ENCODE results near the gene PDE11A.
"Not testable (repeated sequence)": the region's sequence is repeated elsewhere in the genome, so short reads cannot be mapped to it uniquely, and the experiment has no call there.

Gene PDE11A

GRCh38 chr2:178072383-178073301, at the start of gene PDE11A:
Gene PDE11A, minus strand, starts transcription at chr2:178072777. Its CDS starts 340 bp downstream, at chr2:178072437.
- peak; percentile 65 for DNase-seq

GRCh38 chr2:178119179-178119922, 46.8 kb upstream of the PDE11A start:
- no peak for DNase-seq

- no peak for DNase-seq
Observed at GRCh38 chr2:178117725-178118124, 45.1 kb upstream of the PDE11A start.

- DNase-seq = no peak
Observed at GRCh38 chr2:178115271-178115670, 42.7 kb upstream of the PDE11A start.

- no peak for DNase-seq
Observed at GRCh38 chr2:178114462-178114861, 41.9 kb upstream of the PDE11A start.

- peak; percentile 91 for DNase-seq
Observed at GRCh38 chr2:178112202-178113152, 39.9 kb upstream of the PDE11A start, which contains the start of gene RBM45. Gene RBM45, plus strand, starts transcription at chr2:178112437. Its CDS starts 110 bp downstream, at chr2:178112547.

GRCh38 chr2:178111743-178112142, 39.2 kb upstream of the PDE11A start:
- no peak for DNase-seq

GRCh38 chr2:178110681-178111080, 38.1 kb upstream of the PDE11A start:
- no peak for DNase-seq

GRCh38 chr2:178109813-178110212, 37.2 kb upstream of the PDE11A start:
- DNase-seq = no peak

GRCh38 chr2:178108176-178108575, 35.6 kb upstream of the PDE11A start:
- DNase-seq = no peak

- no peak for DNase-seq
Observed at GRCh38 chr2:178106053-178106452, 33.5 kb upstream of the PDE11A start.

GRCh38 chr2:178105566-178105965, 33.0 kb upstream of the PDE11A start:
- no peak for DNase-seq

GRCh38 chr2:178101321-178102079, 28.9 kb upstream of the PDE11A start:
- no peak for DNase-seq

- no peak for DNase-seq
Observed at GRCh38 chr2:178093471-178093870, 20.9 kb upstream of the PDE11A start.

GRCh38 chr2:178088774-178089270, 16.2 kb upstream of the PDE11A start:
- no peak for DNase-seq

GRCh38 chr2:178084273-178084672, 11.7 kb upstream of the PDE11A start:
- no peak for DNase-seq

- no peak for DNase-seq
Observed at GRCh38 chr2:178082408-178083045, 9.9 kb upstream of the PDE11A start.

- DNase-seq = not testable (repeated sequence)
Observed at GRCh38 chr2:178079279-178079678, 6.7 kb upstream of the PDE11A start.

GRCh38 chr2:178076130-178076529, 3.6 kb upstream of the PDE11A start:
- DNase-seq = no peak

GRCh38 chr2:178075006-178075326, 2.4 kb upstream of the PDE11A start:
- DNase-seq = no peak
